GM18508 (cell line): ENCODE results near the gene NBEA.

Experiments used
- ATAC-seq: cut with Tn5 transposase; IDR thresholded peaks from one replicate; pipeline ENCODE4 v1.9.1; 2021; ENCODE audit warnings: moderate number of reproducible peaks; ENCODE audit not compliant: insufficient read depth, unreplicated experiment

NBEA gene

DNA sequence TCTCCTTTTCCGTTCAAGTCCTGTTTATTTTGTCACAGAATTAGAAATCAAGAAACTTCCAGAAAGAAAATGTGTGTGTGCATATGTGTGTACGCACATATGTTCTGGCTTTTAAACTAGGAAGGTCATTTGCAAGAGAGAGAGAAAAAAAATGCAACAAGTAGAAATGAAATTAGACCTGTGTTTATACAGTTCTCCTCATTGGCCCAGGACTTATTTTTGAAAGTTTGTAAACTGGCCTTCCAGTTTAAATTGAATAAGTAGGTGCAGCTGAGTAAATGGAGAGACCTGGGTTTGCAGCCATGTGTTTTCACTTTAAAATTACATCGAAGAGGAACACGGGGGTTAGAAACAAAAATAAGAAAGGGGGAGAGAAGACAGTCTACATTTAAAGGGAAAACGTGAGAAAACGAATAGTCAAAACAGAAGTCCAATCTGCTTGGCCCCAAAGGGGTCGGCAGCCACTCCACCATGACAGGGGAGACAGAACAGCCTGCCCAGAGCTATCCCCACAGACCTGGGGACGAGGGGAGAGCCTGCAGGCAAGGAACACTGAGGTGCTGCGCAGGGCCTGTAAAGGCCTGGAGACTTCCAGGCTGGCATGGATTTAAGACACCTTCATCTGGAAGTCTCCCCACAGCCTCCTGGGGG lies 751.2 kb downstream of the NBEA start:
- no peak for ATAC-seq

DNA sequence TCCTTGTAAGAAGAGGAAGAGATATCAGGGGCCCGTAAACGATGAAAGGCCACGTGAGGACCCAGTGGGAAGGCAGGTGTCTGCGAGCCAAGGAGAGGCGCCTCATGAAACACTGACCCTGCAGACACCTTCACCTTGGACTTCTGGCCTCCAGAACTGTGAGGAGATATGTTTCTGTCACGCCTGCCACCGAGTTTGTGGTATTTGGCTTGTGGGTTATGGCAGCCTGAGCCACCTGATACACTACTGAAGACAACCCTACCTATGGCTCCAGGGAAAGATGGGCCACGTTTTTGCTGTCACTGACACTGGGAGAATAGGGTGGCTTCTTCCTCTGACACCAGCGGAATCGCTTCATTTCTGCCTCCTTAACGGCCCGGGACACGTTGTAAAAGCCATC lies 752.0 kb downstream of the NBEA start:
- no peak for ATAC-seq

DNA sequence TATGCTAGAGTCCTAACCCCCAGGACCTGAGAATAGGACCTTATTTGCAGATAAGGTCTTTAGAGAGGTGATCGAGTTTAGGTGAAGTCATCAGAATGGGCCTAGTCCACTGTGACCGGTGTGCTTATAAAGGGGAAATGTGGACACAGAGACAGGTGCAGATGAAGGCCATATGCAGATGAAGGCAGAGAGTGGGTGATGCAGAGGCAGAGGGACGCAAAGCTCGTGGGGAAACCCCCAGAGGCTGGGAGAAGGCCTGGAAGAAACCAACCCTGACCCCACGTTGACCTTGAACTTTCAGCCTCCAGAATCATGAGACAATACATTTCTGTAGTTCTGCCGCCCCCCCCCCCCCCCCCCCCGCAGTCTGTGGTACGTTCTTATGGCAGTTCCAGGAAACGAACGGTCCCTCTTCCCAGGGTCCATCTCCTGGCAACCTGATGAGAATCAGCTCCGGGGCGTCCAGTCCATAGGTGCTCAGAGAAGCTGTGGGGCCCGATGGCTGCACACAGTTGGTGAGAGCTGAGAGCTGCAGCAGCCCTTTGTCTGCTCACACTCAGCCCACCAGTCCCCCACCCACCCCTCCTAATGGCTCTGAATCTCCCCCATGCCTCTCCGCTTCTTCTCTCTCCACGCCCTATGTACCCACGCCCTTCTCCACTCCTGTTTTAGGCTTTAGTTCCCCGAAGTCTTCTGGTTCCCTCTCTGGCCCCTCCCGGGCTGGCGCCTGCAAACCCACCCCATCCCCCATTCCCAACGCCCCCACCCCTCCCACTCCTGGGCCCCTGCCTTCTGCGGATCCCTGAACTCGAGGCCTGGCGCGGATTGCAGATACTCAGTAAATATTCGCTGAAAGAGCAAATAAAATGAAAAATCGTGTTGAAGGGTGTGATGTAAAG lies 752.7 kb downstream of the NBEA start:
- no peak for ATAC-seq

DNA sequence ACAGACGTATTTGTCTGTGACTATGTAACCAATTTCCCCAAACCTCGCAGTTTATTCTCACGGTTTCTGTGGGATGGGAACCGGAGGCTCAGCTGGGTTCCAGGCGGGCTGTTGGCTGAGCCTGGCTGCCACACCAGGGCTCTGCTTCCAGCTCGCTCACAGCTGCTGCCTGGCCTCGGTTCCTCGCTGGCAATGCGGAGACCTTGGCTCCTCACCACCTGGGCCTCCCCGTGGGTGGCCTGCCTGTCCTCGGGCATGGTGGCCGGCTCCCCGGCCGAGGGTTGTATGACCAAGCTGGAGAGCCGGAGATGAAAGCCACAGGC lies 753.3 kb downstream of the NBEA start:
- no peak for ATAC-seq

DNA sequence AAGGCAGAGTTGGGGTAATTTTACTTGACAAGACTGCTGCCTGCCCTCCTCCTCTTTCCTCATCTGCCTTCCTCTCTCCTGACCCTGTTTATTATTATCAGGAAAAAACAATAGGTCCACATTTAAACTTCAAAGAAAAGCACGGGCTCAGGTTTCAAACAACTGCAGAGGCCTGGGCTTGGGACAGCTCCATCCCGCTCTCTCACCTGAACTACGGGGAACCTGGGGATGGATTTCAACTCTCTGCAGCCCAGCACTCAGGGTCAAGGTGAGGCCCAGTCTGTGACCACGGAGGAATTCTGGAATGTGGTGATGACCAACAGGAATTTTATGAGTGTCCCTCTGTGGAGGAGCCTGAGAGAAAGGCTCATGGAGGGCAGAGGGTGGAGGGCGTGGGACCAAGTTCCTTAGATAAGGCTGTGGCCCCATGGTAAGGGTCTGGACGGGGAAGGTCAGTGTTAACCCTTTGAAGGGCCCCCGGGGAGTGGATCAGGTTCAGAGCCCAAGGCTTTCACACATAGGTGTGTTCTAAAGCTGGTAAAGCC lies 755.2 kb downstream of the NBEA start:
- no peak for ATAC-seq

DNA sequence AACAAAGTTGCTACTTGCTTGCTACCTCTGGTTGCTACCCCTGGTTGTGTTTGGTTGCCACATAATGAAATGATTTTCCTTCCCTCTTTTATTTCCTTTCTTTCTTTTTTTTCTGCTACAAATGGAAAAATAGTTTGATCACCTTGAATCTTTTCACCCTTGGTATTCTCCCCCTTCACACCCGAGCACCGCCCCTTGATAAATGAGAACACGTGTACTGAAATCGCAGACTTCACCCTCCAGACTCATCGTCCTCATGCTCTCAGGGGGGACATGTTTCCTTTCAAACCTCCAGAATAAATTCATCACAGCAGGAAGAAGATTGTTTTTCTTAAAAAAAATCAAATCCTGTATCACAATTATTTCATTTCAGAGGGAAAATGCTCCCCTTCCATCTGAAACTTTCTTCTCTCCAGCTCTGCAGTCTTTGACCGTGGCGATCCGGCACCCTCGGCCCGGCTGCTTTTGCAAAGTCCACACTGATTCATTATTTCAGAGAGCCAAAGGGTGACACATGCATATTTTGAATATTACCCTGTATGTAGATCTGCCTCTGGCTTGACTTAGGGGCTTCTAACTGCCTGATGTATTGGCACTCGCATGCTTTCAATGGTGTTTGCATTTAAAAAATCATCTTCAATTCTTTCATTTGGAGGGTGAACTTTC lies 757.0 kb downstream of the NBEA start:
- no peak for ATAC-seq

DNA sequence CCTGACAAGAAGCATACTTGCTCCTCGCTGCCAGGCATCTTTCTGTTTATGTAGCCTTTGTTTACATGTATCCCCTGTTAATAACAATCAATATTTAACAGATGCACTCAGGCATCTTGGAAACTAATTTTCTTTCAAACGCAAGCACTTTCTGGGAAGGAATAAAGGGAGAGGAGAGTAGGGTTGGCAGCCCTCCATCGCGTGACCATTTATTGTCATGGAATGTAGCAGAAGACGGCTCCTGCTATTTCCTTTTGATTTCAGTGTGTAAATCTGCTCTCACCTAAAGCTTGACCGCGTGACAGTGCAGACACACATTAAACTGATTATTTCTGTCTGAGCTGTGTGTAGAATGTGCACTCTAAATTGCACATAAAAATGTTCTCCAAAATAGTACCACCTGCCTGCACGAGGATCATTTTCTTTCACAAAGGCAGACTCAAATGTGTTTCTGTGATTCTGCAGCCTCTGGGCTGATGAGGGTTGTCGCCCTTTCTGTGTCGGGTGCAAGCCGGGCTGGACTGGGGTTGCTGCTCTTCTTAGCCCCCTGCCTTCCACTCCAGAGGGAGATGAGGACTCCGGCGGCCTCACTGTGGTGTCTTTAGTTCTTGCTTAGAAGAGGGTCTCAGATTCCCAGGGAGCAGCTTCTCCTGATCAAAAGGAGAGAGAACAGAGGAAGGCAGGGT lies 757.9 kb downstream of the NBEA start:
- no peak for ATAC-seq

DNA sequence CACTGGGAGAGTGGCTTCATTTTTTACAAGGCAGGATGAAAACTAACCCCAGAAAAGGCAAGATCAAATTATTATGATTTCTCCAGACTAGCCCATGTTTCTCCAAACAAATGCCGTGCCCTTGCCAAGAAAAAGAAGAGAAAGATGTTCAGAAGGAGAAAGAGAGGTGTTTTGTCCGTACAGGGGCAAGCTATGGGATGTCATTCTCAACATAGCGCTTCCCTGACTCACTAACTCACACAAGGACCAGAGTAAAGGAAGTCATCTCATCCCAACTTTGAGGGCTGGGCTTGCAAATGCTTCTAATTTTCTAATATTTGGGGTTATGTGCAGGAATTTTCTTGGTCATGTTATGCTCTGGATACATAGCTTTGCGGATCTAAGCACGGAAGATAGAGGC lies 758.6 kb downstream of the NBEA start:
- no peak for ATAC-seq

DNA sequence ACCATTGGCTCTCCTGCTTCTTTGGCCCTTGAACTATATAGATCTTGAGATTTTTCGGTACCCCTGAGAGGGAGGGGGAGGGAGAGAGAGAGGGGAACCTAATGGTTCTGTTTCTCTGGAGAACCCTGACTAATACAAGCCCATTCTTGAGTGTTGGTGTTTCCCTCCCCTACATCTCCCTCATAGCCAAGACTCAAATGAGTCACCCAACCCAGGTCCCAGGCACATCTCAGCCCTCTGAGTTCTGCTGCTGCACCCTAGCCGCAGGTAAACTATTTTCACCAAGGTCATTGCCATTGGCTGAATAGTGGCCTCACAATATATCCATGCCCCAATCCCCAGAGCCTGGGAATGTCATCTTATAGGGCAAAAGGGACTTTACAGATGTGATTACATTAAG lies 760.2 kb downstream of the NBEA start:
- ATAC-seq, result no peak

DNA sequence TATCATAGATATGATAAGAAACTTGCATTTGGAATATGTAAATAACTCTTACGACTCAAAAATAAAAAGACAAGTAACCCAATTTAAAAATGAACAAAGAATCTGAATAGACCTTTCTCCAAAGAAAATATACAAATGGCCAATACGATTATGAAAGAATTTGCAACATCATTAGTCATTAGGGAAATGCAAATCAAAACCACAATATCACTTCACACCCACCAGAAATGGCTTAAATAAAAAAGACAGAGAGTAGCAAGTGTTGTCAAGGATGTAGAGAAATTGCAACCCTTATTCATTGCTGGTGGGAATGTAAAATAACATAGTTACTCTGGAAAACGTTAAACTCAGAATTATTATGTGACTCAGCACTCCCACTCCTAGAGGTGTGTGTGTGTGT lies 761.0 kb downstream of the NBEA start:
- ATAC-seq, result no peak

DNA sequence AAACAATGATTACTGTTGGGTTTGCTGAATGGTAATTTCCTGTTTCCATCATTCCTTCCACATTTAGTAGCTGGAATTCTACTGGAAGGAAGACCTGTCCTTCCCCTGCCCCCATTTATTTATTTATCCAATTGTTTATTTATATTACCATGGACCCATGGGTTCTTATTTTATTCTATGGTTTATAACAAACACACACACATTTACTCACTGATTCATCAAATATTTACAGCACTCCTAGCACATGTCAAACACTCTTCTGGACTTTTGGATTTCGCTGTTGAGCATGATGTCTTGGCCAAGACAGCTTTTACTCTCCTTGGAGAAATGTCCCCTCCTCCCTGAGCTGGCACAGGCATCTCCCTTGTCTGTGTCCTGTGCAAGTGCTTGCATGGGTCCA lies 762.3 kb downstream of the NBEA start:
- ATAC-seq, result no peak

DNA sequence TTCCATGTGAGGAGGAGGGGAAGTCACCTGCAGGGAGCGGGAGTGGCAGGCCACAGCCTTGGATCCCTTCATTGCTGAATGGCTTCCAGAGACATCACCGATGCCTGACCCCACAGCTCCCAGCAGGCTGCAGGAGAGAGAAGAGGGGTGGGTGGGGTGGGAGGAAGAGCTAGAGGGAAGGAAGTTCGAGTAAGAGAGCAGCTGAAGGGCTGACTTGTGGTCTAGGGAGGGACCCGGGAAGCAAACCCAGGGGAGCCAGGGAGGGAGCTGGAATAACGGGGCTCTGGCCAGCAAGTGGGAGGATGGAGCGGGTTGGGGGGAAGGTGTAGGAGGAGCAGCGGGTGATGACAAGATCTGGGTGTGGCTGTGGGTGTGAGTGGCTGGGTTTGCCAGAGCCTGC lies 764.2 kb downstream of the NBEA start:
- no peak for ATAC-seq

DNA sequence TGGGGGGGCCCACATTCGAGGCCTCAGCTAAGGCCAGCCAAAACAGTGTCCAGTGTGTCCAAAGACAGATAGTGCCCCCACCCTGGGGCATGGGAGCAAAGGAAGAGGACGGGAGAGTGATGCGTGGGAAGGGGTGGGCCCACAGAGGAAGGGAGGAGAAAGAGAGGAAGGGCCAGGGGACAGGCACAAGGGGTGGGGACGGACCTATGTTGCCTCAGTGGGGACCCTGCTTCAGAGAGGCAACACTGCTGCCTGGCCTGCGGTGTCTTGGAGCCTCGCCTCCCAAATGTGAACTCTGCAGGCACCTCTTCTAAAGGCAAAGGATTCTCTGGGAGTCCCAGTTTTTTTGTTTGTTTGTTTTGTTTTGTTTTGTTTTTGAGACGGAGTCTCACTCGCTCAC lies 764.7 kb downstream of the NBEA start:
- ATAC-seq, result no peak

DNA sequence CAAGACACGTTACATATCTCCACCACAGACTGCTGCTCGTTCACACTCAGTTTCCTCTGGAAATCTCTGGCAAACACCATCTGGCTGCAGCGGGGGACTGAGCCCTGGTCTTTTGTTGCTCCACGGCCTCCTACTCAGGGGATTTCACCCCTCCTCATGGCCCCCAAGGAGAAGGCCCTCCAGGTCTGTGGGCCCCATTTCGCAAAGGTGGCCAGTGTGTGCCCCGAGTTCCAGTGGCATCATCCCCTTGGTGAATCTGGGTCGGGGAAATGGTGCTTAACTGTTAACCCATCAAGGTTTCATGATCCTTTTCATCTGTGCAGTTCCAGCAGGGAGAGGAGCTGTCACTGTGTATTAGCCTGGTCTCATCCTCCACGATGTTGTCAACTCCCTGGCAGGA lies 769.8 kb downstream of the NBEA start:
- ATAC-seq, result no peak

DNA sequence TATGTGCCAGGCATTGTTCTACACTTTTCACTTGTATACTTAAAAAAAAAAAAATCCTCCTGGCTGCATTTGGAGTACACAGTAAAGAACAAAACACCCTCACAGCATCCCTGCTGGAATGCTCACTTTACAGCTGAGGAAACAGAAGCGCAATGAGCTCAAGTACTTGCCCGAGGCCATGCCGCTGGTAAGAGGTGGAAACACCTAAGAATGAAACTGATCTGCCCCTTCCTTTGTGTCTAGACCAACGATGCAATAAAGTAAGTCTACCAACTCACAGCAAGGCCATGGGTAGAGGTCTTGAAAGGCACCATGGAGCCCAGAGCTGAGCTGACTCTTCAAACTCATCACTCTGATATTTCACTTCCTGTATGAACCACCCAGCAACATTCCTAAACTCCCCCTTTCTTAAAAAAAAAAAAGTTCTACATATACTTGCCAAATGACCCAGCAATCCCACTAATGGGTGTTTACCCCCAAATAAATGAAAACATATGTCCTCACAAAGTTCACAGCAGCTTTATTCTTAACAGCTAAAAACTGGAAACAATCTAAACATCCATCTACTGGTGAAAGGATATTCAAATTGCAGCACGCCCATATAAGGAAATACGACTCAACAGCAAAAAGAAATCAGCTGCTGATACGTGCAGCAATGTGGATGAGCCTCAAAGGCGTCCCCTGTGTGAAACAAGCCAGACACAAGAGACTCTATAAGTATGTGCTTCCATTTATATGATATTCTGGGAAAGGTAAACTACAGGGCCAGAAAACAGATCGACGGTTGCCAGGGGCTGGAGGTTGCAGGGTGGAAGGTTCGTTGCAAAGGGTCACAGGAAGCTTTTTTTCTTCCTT lies 771.1 kb downstream of the NBEA start:
- ATAC-seq, result no peak

DNA sequence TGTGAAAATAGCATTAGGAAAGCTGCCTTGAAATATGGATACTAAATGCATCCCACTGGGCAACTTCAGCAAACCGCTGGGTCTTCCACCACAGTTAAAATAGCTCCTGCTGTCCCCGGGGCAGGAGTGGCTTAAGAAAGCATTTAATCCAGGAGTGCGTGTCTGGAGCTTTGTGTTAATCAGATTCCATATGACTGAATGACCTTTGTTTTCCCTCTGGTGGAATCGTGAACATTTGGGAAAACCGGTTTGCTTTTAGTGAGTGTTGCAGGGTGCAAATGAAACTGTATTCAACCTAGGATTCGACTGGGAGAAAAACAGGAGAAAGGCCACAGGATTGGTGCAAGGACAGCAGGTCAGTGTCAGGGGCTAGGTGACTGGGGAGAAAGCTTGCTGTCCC lies 772.1 kb downstream of the NBEA start:
- ATAC-seq, result no peak

DNA sequence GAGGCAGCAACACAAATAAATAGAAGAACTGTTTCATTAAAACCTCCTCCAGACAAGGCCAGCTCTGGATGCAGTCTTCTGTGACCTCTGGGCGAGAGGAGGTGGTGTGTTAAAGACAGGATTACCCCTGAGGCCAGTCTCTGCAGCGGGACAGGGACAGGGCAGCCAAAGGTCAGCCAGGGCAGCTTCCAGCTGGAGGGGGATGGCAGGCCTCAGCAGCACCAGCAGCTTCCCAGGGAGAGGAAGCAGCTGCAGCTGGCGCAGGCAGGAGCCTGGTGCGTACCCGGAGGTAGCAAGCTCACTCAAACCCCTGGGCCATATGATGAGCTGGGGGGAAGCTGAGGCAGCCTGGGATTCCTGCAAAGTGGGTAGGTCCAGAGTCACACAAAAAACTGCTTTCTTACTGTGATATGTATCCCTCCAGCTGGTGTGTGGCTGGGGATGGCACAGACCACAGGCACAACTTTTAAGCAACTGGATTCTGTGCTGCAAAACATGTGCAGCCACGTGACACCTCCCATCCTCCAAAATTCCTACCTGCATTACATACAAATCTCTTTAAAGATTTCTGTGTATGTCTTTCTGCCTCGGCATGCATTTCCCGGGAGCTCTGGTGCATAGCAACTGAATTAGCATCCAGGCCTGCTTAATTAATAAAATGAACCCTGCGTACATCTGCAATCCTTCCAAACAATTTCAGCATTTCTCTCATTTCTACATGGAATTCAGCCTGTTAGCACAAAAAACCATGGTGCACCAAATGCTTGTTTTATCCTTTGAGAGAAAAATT lies 772.7 kb downstream of the NBEA start:
- no peak for ATAC-seq

DNA sequence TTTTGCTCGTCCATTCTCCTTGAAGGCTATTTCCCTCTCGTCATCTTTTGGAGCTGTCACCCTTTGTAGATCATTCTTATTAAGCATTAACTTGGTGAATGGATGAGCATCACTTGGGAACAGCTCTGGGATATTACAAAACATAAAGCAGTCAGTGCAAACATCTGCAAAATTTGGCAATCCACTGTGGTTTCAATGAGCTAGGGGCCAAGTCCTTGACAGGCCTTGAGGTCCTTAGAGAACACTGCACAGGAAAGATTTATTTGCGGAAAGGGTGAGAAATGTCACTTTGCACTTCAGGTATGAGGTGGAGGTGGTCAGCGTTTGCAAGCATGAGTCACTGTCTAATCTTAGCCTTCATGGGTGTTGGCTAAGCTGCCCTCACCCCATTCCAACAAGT lies 774.1 kb downstream of the NBEA start:
- no peak for ATAC-seq

DNA sequence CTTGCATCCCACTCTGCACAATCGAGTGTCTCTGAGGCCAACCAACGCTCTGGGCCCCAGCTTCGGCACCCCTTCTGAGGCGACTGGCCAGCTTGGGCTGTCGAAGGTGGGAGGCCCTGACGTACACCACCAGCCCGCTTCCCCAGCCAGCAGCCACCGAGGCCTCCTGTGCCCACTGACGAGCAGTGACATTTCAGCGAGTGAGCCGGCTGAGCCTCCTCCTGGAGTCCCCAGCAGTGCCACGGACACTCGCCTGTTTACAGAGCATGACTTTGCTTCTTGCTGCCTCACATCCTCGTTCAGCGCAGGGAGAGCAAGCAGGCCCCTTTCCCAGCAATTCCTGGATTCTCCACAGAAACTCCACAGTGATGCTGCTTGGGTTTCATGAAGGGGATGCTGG lies 774.7 kb downstream of the NBEA start:
- ATAC-seq, result no peak
